Measurements from ENCODE around the gene CDA. TPM values are rescaled to one million over a fixed set of nuclear protein-coding genes. Genes with fewer than 3 reads are reported as not detected.
A peak's percentile ranks its signal among the peaks of the same experiment; 100 is the strongest.

Gene CDA
- total RNA-seq, 3 donors from 2014 or later, result not detected

GRCh38 chr1:20618550-20618949 lies 29.7 kb downstream of the CDA start:
- Mint-ChIP-seq H3K27me3 (ENCODE audit: low read depth) (peaks cover 5% of the 10 kb centered on the region), H3K4me1 (ENCODE audit: low read depth) (no peaks in the 10 kb centered on the region), H3K36me3 (ENCODE audit: insufficient read depth) (no peaks in the 10 kb centered on the region), H3K9me3 (no peaks in the 10 kb centered on the region), H3K4me3 (no peak overlapping the region)
- DNase-seq, result no peak
- ATAC-seq, result no peak

DNA sequence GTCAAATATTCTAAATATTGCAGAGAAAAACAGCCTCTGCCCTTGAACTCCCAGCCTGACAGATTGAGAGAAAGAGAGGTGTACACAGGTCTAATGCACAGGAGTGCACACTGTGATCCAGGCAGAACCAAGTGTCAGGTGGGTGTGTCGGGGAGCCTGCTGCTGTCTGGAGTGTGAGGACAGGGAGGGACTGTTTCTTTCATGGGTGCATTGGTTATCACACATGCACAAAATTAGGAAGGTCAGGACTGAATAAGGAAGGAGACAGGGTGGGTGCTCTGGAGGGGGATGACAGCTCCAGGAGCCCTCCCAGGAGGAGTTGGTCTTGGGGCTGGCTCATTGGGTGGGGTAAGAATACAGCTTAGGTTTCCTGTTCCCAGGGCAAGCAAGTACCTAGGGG lies 31.1 kb downstream of the CDA start:
- Mint-ChIP-seq H3K36me3 (ENCODE audit: insufficient read depth) (no peaks in the 10 kb centered on the region), H3K4me3 (no peak overlapping the region), H3K27me3 (ENCODE audit: low read depth) (peaks cover 6% of the 10 kb centered on the region), H3K4me1 (ENCODE audit: low read depth) (no peaks in the 10 kb centered on the region), H3K9me3 (no peaks in the 10 kb centered on the region)
- ATAC-seq, result no peak
- no peak for DNase-seq

GRCh38 chr1:20621012-20621411 lies 32.1 kb downstream of the CDA start:
- Mint-ChIP-seq H3K27me3 (ENCODE audit: low read depth) (peaks cover 10% of the 10 kb centered on the region), H3K4me3 (no peak overlapping the region), H3K9me3 (no peaks in the 10 kb centered on the region), H3K36me3 (ENCODE audit: insufficient read depth) (no peaks in the 10 kb centered on the region), H3K4me1 (ENCODE audit: low read depth) (no peaks in the 10 kb centered on the region)
- no peak for DNase-seq
- ATAC-seq, result no peak

DNA sequence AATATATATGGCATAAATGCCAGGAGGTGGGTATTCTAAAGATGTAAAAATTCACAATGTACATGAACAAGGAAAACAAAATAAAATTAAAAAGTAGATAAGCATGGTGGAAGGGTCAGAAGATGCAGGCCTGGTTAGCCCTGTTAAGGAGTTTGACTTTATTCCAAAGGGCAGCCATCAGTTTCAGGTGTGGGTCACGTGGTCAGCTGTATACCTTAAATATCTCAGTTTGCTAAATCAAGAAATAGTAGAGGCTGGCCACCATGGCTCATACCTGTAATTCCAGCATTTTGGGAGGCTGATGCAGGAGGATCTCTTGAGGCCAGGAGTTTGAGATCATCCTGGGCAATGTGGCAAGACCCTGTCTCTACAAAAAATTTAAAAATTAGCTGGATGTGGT lies 35.8 kb downstream of the CDA start:
- H3K4me1 Mint-ChIP-seq (ENCODE audit: low read depth), result no peaks in the 10 kb centered on the region
- peaks cover 5% of the 10 kb centered on the region for H3K9me3 Mint-ChIP-seq
- H3K36me3 Mint-ChIP-seq (ENCODE audit: insufficient read depth), result no peaks in the 10 kb centered on the region
- no peak overlapping the region for H3K4me3 Mint-ChIP-seq
- peaks cover 18% of the 10 kb centered on the region for H3K27me3 Mint-ChIP-seq (ENCODE audit: low read depth)
- ATAC-seq (no peak), DNase-seq (no peak)

GRCh38 chr1:20625176-20626097 lies 36.5 kb downstream of the CDA start:
- DNase-seq (no peak), ATAC-seq (no peak)
- peaks cover 5% of the 10 kb centered on the region for H3K9me3 Mint-ChIP-seq
- peaks cover 18% of the 10 kb centered on the region for H3K27me3 Mint-ChIP-seq (ENCODE audit: low read depth)
- no peak overlapping the region for H3K4me3 Mint-ChIP-seq
- H3K4me1 Mint-ChIP-seq (ENCODE audit: low read depth), result no peaks in the 10 kb centered on the region
- no peaks in the 10 kb centered on the region for H3K36me3 Mint-ChIP-seq (ENCODE audit: insufficient read depth)

GRCh38 chr1:20626098-20626427 lies 37.2 kb downstream of the CDA start:
- DNase-seq (no peak), ATAC-seq (no peak)
- Mint-ChIP-seq H3K9me3 (peaks cover 5% of the 10 kb centered on the region), H3K4me1 (ENCODE audit: low read depth) (no peaks in the 10 kb centered on the region), H3K4me3 (no peak overlapping the region), H3K27me3 (ENCODE audit: low read depth) (peaks cover 18% of the 10 kb centered on the region), H3K36me3 (ENCODE audit: insufficient read depth) (no peaks in the 10 kb centered on the region)

GRCh38 chr1:20626524-20626923 lies 37.6 kb downstream of the CDA start:
- ATAC-seq (no peak), DNase-seq (no peak)
- no peaks in the 10 kb centered on the region for H3K36me3 Mint-ChIP-seq (ENCODE audit: insufficient read depth)
- H3K4me1 Mint-ChIP-seq (ENCODE audit: low read depth), result no peaks in the 10 kb centered on the region
- H3K27me3 Mint-ChIP-seq (ENCODE audit: low read depth), result peaks cover 18% of the 10 kb centered on the region
- H3K9me3 Mint-ChIP-seq, result peaks cover 5% of the 10 kb centered on the region
- H3K4me3 Mint-ChIP-seq, result no peak overlapping the region

DNA sequence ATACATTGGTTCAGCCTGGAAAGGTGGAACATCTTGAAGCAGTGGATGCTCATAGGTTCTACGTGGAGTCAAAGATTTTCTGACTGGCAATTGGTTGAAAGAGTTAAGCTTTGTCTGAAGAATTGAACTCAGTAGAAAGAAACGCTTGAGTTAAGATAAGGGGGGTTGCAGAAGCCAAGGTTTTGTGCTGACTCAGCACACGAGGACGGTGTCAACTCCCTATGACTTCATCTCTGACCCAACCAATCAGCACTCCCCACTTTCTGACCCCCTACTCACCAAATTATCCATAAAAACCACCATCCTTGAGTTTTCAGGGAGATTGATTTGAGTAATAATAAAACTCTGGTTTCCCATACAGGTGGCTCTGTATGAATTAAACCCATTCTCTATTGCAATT lies 41.8 kb downstream of the CDA start:
- Mint-ChIP-seq H3K4me3 (no peak overlapping the region), H3K27me3 (ENCODE audit: low read depth) (peaks cover 12% of the 10 kb centered on the region), H3K9me3 (peaks cover 5% of the 10 kb centered on the region), H3K4me1 (ENCODE audit: low read depth) (peaks cover 11% of the 10 kb centered on the region), H3K36me3 (ENCODE audit: insufficient read depth) (no peaks in the 10 kb centered on the region)
- no peak for ATAC-seq
- DNase-seq, result no peak

- Mint-ChIP-seq H3K9me3 (peaks cover 5% of the 10 kb centered on the region), H3K4me1 (ENCODE audit: low read depth) (peaks cover 11% of the 10 kb centered on the region), H3K4me3 (peak overlapping the region; percentile 76), H3K27me3 (ENCODE audit: low read depth) (peaks cover 7% of the 10 kb centered on the region), H3K36me3 (ENCODE audit: insufficient read depth) (no peaks in the 10 kb centered on the region)
- ATAC-seq, result no peak
- DNase-seq, result no peak
These were observed 43.5 kb downstream of the CDA start for GRCh38 chr1:20632386-20632785.

- Mint-ChIP-seq H3K36me3 (ENCODE audit: insufficient read depth) (peaks cover 4% of the 10 kb centered on the region), H3K4me1 (ENCODE audit: low read depth) (peaks cover 11% of the 10 kb centered on the region), H3K9me3 (no peaks in the 10 kb centered on the region), H3K27me3 (ENCODE audit: low read depth) (no peaks in the 10 kb centered on the region), H3K4me3 (peak within 1 kb of the TSS; percentile 82)
- ATAC-seq, result peak; percentile 90 to 92
- peak; percentile 82 for DNase-seq
These were observed 44.5 kb downstream of the CDA start, which contains the start of gene PINK1 for GRCh38 chr1:20633190-20634064. TSS of gene PINK1 (plus strand) at chr1:20633458. CDS start at chr1:20633549, 91 bp downstream.

DNA sequence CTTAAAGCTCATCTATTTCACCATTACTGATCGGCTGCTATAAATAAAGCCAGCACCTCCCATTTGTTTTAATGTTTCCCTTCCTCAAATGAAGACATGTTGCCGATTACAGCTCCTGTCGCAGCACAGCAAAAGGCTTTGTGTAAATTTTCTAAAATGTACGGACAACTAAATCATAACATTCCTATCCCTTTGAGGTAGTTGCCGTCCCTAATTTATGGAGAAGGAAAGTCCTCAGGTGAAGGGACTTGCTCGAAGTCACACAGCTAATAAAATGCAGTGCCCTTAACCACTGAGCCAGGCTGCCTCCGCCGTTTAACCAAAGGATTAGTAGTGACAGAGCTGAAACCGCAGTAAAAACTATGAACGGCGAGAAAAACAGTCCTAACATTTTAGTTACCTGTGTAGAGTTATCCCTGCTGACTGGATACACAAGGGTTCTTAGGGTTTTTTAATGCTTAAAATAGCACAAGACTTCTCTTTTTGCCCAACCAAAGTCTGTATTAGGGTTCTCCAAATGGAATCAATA lies 45.2 kb downstream of the CDA start:
- Mint-ChIP-seq H3K27me3 (ENCODE audit: low read depth) (no peaks in the 10 kb centered on the region), H3K4me3 (peak overlapping the region; percentile 82), H3K36me3 (ENCODE audit: insufficient read depth) (peaks cover 8% of the 10 kb centered on the region), H3K4me1 (ENCODE audit: low read depth) (peaks cover 11% of the 10 kb centered on the region), H3K9me3 (no peaks in the 10 kb centered on the region)
- ATAC-seq (peak; percentile 19 to 26), DNase-seq (no peak)

DNA sequence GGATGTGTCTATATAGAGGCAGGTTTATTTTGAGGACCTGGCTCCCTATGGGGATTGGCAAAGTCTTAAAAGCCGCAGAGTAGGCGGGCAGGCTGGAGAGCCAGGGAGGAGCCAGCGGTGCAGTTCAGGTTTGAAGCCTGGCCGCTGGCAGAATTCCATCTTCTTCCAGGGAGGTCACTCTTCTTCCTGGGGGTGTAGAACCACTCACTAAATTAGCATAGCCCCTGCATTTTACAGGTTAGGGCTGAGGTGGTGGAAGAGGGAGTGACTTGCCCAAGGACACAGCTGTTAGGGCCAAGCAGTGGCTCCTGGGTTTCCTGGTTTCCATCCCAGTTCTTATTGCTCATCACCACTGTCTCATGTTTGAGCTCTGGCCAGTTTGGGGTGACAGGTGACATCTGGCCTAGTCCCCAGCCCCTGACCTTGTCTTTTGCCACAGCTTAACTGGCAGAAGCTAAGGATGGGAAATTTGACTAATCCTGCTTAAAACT lies 45.7 kb downstream of the CDA start:
- Mint-ChIP-seq H3K36me3 (ENCODE audit: insufficient read depth) (peaks cover 10% of the 10 kb centered on the region), H3K4me3 (peak overlapping the region; percentile 82), H3K27me3 (ENCODE audit: low read depth) (no peaks in the 10 kb centered on the region), H3K4me1 (ENCODE audit: low read depth) (peaks cover 11% of the 10 kb centered on the region), H3K9me3 (no peaks in the 10 kb centered on the region)
- no peak for DNase-seq
- ATAC-seq, result peak; percentile 15 to 28

DNA sequence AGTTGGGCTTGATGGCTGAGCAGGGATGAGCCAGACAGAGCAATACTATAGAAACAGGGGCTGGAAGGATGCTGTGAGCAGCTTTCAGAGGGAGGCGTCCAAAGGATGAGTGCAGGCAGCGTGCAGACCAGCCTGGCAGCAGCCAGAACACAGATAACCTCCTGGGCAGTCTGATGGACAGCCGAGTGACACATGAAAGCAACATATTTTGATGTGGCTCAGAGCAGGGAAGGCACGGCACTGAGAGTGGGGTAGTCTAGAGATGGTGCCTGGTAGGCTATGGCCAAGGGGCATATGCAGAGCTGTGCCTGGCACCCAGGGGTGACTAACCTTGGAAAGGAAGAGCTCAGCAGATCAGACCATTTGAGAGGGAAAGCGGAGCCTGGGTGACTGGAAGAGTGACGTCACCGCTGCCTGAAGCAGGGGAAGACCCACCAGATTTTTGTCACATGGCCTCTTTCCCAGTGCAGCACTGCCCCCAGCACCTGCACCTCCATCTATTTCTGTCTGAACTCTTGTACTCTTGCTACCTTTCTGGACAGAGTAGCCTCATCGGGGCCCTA lies 48.0 kb downstream of the CDA start:
- Mint-ChIP-seq H3K27me3 (ENCODE audit: low read depth) (no peaks in the 10 kb centered on the region), H3K36me3 (ENCODE audit: insufficient read depth) (peaks cover 15% of the 10 kb centered on the region), H3K4me3 (no peak overlapping the region), H3K9me3 (no peaks in the 10 kb centered on the region), H3K4me1 (ENCODE audit: low read depth) (peaks cover 13% of the 10 kb centered on the region)
- DNase-seq, result no peak
- ATAC-seq, result no peak

GRCh38 chr1:20640183-20640597 lies 51.3 kb downstream of the CDA start:
- ATAC-seq, result peak; percentile 74 to 79
- H3K4me1 Mint-ChIP-seq (ENCODE audit: low read depth), result peaks cover 3% of the 10 kb centered on the region
- H3K27me3 Mint-ChIP-seq (ENCODE audit: low read depth), result no peaks in the 10 kb centered on the region
- H3K4me3 Mint-ChIP-seq, result no peak overlapping the region
- no peaks in the 10 kb centered on the region for H3K9me3 Mint-ChIP-seq
- peaks cover 22% of the 10 kb centered on the region for H3K36me3 Mint-ChIP-seq (ENCODE audit: insufficient read depth)
- peak; percentile 48 for DNase-seq

Measured in activated T-cell treated with anti-CD3 and anti-CD28 coated beads, Interleukin-2, amount 50 U/mL, for 4 hours (primary cell).